Mesenteric fat pad (tissue), 1 donor: ENCODE results near the gene HSPA14. TPM values are rescaled to one million over a fixed set of nuclear protein-coding genes. Genes with fewer than 3 reads are reported as not detected.
"Not testable (repeated sequence)": the region's sequence is repeated elsewhere in the genome, so short reads cannot be mapped to it uniquely, and the experiment has no call there.

ENCODE experiments used
- DNase-seq: peaks from one replicate; pipeline ENCODE4 v3.0.0-alpha.2; 2020; ENCODE audit warnings: low spot score
- long read RNA-seq: library from polyadenylated mRNA; unstranded; transcript quantifications from one replicate; pipeline ENCODE4 v2.0.0, GENCODE V29; 2020
- total RNA-seq: library from RNA; stranded (reverse); fragmentation: NEBNext Ultra II Directional; extraction: Animal tissue kit (Norgen Biotek cat#: 25700); gene quantifications from one replicate; pipeline ENCODE4 v1.2.1, GENCODE V29; 2021
- donor health status: DM: yes; HTN: yes; CAD: no.

The HSPA14 gene, protein sequence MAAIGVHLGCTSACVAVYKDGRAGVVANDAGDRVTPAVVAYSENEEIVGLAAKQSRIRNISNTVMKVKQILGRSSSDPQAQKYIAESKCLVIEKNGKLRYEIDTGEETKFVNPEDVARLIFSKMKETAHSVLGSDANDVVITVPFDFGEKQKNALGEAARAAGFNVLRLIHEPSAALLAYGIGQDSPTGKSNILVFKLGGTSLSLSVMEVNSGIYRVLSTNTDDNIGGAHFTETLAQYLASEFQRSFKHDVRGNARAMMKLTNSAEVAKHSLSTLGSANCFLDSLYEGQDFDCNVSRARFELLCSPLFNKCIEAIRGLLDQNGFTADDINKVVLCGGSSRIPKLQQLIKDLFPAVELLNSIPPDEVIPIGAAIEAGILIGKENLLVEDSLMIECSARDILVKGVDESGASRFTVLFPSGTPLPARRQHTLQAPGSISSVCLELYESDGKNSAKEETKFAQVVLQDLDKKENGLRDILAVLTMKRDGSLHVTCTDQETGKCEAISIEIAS
- total RNA-seq: 12.1 TPM
- long read RNA-seq, transcript HSPA14-201 (14 exons, 1,904 nt): major isoform, 33 of 68 reads
- long read RNA-seq, partial matches to known transcripts: 29 of 68 reads
- long read RNA-seq, other reads (novel, unspliced or antisense): 6 of 68 reads

DNA sequence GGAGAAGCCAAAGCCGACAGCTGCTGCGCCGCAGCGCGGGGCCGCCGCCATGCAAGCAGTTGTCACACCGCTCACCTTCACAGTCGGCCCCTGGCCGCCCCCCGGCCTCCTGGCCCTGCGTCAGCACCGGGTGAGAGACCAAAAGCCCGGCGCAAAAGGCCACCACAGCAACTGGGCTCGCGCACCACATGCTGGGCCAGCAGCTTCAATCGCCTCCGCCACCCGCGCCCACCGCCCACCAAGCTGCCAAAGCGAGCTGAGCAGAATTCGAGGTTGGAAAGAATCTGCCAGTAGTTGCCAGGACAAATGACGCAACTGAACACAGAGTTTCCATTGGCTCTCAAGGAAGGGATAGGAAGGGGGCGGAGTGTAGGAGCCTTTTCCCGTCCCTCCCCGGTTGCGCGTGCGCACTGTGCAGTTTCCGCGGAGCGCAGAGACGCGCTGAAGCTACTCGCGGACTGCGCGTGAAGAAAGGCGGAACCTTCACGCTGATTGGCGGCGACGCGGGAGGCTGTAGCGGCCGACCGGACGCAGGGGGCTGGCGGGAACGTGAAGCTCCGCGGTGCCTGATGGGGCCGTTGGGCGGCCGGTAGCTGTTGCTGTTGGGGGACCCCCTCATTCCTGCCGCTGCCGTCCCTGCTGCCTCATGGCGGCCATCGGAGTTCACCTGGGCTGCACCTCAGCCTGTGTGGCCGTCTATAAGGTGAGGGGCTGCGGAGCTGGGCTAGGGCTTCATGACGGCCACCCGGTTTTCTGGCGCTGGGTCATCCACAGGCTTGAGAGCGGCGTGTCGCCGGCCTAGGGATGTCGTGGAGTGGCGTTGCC is at the start of gene HSPA14, which contains the start of the genes CDNF and MSANTD7:
Gene HSPA14 (plus strand): TSS at position 550 of the 825 bp plus-strand sequence. CDS start 97 bp downstream, at position 647.
Gene CDNF (minus strand): TSS at position 281 of the 825 bp plus-strand sequence. CDS start 91 bp downstream, at position 190.
Gene MSANTD7 (plus strand): TSS at position 550 of the 825 bp plus-strand sequence. CDS start 3,979 bp downstream, outside the sequence.
- peak; percentile 100 for DNase-seq

DNA sequence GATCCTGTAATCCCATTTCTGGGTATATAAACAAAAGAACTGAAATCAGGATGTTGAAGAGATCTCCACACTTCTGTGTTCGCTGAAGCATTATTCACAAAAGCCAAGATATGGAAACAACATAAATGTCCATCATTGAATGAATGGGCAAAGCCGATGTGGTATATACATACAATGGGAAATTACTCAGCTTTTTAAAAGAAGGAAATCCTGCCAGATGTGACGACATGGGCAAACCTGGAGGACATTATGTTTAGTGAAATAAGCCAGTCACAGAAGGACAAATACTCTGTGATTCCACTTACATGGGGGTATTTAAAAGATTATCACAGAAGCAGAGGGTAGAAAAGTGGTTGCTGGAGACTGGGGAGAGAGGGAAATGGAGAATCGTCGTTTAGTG is 39.5 kb upstream of the HSPA14 start:
- no peak for DNase-seq

DNA sequence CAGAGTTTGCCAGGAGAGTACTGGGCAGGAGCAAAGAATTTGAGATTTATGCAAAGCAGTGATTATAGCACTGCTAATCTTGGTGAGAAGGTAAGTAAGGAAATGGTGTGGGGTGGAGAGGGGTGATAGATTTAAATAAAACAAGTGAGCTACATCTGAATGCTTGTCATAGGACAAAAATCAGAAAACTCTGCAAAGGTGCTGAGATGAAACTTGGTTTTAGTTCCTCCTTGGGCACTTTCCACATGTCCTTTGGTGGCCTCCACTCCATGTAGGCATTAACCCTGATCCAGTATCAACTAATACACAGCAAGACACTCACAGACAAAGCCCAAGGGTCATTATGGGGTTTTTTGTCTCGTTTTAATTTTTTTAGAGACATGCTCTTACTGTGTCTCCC is 37.7 kb upstream of the HSPA14 start:
- no peak for DNase-seq

DNA sequence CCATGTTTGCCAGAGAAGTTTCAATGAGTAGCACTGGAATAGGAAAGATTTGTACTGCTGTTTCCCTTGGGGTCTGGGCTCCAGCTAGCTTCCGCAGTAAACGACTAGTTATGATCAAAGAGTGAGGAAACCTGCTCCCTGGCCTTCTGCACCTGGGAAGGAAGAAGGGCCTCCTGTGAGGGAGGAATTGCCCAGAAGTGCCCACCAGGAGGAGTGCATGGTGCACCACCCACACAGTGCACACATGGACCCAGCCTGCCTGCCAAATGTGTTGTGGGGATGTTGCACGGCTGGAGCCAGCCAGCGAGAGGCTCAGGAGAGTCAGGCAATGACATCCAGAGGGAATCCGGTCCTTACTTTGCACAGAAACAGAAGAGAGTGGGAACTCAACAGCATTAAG is 36.4 kb upstream of the HSPA14 start:
- no peak for DNase-seq

DNA sequence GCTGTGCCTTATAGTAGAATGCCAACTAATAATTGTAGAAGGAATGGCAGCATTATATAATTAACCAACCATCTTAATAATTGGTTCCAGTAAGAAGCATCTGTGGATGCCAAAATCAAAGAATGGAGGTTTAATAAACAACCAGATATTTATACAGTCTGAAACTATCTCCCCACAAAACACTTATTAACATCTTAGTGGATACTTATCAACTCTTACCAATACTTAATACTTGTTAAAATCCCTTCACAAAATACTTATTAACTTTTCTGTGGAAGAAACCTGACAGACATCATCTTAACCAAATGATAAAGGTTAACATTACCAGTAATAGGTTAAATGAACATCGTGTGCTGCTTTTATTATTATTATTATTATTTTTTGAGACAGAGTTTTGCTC is 34.3 kb upstream of the HSPA14 start:
- no peak for DNase-seq

DNA sequence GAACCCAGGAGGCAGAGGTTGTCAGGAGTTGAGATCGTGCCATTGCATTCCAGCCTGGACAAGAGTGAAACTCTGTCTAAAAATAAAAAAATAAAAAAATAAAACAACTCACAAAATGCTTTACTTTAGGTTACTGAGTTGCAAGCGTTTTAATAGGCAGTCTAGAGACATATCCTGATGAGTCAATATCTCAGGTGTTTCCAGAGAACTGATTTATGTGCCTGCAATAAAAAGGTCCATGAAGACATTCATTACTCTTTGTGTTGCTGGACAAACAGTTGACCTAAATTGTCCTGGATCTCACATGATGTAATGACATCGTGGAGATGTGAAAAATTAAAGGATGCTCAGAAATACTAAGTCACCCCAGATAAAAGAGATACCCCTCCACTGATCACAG is 31.8 kb upstream of the HSPA14 start:
- no peak for DNase-seq

DNA sequence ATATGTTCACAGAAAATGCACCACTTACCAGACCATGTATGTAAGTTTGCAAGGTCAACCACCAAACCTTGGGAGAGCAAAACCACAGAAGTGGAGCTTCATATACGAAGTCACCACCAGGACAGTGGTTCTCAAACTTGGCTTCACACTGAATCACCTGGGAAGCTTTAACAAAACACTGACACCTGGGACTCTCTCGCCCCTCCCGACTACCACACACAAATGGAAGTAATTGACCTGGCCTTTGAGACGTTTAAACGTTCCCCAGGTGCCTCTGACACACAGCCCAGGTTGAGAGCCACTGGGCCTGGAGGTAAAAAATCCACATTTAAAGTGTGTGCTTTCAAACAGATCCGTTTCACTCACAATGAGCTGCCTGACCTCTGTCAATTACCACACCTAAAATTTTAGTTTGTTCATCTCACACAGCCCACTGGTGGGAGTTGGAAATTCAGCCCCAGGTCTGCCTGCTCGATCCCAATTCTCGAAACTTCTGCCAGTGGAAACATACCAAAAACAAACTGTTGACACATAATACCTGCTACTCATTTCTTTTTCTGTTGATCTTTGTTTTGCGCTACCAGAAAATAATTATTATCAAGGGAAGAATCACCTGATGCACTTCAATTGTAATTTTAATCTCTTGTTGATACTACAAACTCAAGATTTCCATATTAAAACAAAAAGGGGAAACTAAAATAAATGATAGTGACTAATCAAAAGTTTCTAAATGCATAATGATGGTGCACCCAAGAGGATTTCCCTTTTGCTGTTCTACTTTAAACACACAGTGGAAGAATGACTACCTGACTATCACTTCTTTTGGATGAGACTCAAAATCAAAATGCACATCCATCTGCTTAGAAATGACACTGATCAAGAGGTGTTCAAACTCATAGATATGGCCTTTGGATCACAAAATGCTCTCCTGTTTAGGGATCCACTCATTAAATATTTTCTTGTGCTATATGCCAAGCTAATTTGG is 26.8 kb upstream of the HSPA14 start:
- DNase-seq: no peak

DNA sequence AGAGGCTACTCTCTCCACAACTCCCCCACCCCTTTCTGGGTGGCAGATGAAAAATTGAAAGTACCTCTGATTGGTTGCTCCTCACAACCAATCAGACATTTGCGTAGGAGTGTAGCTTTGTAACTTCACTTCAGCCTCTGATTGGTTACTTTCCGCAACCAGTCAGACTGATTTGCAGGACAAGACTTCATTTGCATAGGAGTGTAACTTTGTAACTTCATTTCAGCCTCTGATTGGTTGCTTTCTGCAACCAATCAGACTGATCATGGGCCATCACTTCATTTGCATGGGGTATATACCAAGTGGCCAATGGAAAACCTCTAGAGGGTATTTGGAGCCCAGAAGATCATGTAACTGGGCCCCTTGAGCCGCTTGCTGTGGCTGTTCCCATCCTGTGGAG is 25.8 kb upstream of the HSPA14 start:
- no peak for DNase-seq

DNA sequence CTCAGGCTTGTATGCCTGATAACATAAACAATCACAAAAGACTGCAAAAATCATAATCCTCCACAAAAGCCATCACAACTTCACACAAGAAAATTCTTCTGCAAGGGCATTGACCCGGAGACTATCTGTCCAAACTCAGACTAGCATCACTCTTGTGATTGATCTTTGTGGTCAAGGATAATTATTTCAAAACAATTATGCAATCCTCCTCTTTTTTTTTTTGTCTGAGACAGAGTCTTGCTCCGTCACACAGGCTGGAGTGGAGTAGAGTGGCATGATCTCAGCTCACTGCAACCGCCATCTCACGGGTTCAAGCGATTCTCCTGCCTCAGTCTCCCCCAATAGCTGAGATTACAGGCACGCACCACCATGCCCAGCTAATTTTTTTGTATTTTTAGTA is 22.4 kb upstream of the HSPA14 start:
- DNase-seq: no peak

DNA sequence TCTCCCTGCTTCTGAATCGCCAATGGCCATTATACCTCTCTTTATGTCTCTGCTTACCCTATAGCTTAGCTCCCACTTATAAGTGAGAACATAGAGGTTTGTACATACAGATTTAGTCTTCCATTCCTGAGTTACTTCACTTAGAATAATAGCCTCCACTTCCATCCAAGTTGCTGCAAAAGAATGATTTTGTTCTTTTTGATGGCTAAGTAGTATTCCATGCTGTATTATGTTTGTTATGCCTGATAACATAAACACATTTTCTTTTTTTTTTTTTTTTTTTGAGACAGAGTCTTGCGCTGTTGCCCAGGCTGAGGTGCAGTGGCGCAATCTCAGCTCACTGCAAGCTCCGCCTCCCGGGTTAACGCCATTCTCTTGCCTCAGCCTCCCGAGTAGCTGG is 21.4 kb upstream of the HSPA14 start:
- DNase-seq: not testable (repeated sequence)

DNA sequence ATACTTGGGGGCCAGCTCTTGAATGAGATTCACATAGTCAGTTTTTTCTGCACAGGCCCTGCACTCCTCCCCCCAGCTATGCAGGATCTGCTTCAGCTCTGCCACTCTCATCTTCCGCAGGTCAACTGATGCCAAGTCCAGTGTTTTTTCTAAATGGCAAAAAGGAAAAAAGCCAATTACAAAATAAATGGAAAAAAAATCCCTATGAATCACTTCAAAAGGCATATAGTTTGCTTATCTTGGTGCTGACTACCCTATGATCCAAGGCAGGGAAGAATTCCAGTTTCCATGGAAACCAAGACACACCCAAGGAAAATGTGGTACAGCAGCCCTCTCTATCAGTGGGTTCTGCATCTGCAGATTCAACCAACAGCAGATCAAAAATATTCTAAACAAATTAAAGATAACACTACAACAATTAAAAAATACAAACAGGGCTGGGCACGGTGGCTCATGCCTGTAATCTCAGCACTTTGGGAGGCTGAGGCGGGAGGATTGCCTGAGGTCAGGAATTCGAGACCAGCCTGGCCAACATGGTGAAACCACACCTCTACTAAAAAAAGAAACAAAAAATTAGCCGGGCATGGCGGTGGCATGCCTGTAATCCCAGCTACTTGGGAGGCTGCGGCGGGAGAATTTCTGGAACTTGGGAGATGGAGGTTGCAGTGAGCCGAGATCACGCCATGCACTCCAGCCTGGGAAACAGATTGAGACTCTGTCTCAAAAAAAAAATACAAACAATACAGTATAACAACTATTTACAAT is 17.9 kb upstream of the HSPA14 start:
- no peak for DNase-seq

DNA sequence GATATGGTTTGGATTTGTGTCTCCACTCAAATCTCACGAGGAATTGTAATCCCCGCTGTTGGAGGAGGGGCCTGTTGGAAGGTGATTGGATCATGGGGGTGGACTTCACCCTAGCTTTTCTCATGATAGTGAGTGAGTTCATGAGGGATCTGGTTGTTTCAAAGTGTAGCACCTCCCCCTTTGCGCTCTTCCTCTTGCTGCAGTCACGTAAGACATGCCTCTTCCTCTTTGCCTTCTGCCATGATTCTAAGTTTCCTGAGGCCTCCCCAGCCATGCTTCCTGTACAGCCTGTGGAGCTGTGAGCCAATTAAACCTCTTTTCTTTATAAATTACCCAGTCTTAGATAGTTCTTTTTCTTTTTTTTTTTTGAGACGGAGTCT is 17.3 kb upstream of the HSPA14 start:
- no peak for DNase-seq

DNA sequence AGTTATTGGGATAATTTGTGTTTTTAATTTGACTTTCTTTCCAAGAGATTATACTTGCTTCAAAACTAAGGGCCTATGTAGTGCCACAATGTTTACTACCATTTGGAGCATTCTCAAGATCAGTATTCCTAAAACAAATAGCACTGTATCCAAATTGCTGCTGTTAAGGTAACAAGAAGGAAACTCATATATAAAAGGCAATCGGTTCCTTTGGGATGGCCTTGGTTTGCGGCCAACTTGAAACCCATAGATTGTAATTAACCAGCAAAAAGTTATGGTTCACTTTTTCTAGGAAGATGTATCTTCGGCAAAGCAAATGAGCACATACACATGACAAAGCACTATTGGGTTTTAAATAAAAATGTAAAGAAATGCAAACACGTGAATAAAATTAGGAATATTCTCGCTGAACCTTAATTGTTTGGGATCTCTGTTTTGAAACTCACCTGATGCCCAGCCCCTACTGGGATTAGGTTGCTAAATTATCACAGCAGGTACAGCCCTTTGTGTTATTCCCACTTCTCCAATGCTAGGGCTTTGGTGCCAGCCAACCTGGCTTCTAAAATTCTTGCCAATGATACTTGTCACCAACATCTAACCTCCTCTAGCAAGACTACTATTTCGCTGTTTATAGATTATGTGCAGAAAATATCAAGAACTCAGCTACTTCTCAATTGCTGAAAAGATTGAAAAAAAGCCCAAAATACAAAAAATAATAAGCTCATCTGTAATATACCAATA is 16.3 kb upstream of the HSPA14 start:
- DNase-seq: no peak

DNA sequence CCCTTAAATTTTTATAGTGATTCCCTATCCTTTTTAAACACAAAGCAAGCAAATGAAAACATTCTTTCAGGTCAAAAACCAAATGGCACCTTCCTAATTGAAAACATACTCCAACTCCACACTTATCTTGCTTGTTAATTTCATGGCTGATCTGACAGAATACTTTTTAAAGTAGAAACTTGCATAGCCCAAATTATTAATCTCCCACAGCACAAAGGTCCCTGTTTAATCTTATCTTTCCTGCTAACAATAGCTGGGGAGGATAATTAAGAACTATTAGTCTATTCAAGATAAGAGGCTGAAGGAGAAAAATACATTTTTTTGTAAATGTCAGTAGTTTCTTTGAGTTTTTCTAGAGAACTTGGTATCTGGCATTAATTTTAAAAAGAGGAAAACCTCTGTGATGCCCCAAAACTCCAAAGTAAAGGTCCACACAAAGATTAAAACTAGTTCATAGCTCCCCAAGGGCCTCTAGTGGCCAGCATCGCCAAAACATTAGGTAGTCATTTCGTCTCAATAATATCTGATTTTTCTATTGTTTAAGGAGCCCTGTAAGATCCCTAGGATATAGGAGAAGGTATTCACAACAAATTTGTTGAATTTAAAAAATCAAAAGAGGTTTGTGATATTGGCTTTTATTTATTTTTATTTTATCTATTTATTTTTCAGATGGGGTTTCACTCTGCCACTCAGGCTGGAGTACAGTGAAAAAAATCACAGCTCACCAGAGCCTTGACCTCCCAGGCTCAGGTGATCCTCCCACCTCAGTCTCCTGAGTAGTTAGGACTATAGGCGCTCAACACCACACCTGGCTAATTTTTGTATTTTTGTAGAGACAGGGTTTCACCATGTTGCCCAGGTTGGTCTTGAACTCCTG is 15.0 kb upstream of the HSPA14 start:
- no peak for DNase-seq

DNA sequence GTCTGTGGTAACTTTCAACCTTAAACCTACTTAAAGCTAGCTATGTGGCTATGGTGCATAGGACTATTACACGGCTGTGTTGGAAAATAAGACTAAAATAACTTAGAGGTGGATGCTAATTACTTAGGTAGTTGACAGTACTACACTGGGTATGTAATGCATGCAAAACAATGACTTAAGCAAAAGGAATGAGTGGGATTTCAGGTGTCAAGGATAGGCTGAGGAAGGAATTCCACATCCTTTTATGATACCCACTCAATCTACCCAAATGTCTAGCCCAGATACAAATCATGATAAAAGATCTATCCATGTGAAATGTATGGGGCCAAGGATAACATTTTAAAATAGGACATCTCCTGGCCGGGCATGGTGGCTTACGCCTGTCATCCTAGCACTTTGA is 14.1 kb upstream of the HSPA14 start:
- DNase-seq: no peak

DNA sequence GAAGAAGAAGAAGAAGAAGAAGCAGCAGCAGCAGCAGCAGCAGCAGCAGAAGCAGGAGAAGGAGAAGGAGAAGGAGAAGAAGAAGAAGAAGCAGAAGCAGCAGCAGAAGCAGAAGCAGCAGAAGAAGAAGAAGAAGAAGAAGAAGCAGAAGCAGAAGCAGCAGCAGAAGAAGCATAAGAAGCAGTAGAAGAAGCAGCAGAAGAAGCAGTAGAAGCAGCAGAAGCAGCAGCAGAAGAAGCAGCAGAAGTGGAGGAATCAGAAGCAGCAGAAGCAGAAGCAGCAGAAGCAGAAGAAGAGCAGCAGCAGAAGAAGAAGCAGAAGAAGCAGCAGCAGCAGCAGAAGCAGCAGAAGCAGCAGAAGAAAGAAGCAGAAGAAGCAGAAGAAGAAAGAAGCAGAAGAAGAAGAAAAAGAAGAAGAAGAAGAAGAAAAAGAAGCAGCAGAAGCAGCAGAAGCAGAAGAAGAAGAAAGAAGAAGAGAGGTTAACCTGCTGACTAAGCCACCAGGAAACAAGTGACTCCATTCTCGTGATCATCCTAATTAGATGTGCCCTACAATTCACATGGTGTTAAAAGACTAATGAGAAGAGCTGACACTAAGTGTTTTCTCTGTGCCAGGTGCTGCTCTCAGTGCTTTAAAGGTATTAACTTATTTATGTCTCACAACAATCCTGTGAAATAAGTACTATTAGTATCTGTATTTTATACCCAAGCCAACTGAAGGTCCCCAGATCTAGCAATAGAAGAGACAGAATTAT is 11.9 kb upstream of the HSPA14 start:
- no peak for DNase-seq

DNA sequence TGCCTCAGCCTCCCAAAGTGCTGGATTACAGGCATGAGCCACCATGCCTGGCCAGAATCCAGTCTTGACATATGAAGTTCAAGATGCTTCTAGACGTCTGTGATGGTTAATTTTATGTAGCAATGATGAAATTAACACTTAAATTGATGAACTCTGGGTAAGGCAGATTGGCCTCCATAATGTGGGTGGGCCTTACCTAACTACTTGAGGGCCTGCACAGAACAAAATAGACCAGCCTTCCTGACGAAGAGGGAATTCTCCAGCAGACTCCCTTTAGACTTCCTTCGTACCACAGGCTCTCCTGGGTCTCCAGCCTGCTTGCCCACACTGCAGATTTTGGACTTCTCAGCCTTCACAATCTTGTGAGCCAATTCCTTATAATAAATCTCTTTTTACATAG is 5.0 kb upstream of the HSPA14 start:
- DNase-seq: no peak
